Stimulated activated CD4-positive, alpha-beta T cell treated with anti-CD3 and anti-CD28 coated beads, Interleukin-1b, Interleukin-23, amount 100 ng/mL, for 24 hours (primary cell): ENCODE measurements around the gene TOMM20.
A peak's percentile ranks its signal among the peaks of the same experiment; 100 is the strongest.
"Not testable (repeated sequence)": the region's sequence is repeated elsewhere in the genome, so short reads cannot be mapped to it uniquely, and the experiment has no call there.

Experiments used
- DNase-seq, 4 experiments: peaks; one replicate each; pipeline ENCODE4 v3.0.0-alpha.2; 2020; ENCODE audit warnings: low read depth in 4 of 4, low spot score in 1 of 4

Gene TOMM20

GRCh38 chr1:235079443-235080296 is 49.0 kb downstream of the TOMM20 start:
- peak in 1 of 4 experiments; percentile 30 for DNase-seq

GRCh38 chr1:235078480-235079381 is 49.9 kb downstream of the TOMM20 start:
- no peak for DNase-seq

DNA sequence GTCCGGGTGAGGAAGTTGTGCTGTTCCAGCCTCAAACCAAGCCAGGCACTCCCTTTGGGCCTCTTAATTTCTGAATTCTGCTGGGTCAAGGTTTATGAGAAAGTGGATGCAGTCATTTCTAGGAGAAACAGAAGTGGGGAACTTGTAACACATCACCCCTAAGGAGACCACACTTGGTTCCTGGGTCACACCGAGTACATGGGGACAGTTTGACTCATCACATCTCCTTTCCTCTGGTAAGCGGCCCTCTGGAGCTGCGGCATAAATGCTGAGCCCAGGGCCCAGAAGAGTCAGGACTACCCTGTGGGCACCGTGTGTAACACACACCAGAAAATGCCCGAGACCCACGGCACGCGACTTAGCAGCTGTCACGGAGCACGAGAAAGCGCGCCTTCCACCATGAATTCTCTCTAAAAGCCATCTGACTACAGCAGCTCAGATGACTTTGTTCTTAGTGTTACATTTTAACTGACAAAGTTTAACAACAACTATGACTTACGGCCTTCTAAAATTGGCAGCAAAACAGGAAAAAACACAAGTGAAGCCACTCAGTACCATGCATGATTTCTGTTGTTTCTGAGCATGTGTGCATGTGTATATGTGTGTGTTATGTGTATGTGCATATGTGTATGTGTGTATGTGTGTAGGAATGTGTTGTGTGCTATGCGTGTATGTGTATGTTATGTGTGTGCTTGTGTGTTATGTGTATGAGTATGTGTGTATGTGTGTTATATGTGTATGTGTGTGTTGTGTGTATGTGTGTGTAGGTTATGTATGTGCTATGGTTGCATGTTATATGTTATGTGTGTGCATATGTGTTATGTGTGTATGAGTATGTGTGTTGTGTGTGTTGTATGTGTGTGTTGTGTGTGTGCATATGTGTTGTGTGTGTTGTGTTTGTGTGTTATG is 50.8 kb downstream of the TOMM20 start:
- DNase-seq = peak in 1 of 4 experiments; percentile 32

- DNase-seq = no peak
Measured at GRCh38 chr1:235077163-235077540, 51.5 kb downstream of the TOMM20 start.

DNA sequence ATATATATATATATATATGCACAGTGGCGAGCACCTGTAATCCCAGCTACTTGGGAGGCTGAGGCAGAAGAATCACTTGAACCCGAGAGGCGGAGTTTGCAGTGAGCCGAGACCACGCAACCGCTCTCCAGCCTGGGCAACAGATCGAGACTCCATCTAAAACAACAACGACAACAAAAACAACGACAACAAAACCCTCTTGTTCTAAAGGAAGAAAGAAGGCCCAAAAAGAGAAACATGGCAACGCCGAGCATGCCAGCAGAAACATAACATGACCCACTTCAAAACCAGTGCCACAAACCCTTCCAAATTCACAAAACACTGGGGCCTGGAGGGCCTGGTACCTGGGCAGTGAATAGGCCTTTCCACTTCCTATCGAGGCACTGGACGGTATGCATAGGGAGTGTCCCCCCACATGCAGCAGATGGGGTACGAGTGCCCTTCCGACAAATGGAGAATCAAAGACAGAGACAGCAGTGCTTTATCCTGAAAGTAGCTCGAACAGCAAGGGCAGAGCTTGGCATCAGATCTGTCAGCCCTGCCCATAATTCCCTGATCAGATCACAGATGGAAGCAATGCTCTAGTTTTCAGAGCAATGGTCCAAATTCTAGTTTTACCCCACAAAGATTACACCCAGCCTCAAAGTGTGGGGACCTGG is 52.0 kb downstream of the TOMM20 start:
- no peak for DNase-seq

DNA sequence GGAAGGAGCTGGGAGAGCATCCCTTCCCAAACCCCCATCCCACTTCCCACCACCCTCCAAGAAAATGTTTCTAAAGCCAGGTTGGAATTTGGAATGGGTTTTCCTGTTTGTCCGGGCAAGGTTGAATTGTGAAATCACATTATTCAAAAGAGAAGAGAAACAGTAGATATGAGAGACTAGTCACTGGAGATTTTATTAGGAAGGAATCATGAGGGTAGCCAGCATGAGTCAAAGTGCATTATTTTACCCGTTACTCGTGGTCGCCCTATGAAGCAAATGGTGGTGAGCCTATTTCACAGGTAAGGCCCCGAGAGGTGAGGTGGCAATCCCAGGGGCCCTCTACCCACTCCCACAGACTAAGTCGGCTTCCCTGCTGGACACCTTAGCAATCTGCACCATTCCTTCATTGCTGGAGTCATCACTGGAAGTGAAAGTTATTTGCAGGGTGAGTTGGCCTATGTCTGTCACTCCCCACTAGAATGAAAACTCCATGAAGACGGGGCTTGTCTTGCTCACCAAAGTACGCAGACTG is 52.8 kb downstream of the TOMM20 start:
- DNase-seq = peak in 1 of 4 experiments; percentile 42

DNA sequence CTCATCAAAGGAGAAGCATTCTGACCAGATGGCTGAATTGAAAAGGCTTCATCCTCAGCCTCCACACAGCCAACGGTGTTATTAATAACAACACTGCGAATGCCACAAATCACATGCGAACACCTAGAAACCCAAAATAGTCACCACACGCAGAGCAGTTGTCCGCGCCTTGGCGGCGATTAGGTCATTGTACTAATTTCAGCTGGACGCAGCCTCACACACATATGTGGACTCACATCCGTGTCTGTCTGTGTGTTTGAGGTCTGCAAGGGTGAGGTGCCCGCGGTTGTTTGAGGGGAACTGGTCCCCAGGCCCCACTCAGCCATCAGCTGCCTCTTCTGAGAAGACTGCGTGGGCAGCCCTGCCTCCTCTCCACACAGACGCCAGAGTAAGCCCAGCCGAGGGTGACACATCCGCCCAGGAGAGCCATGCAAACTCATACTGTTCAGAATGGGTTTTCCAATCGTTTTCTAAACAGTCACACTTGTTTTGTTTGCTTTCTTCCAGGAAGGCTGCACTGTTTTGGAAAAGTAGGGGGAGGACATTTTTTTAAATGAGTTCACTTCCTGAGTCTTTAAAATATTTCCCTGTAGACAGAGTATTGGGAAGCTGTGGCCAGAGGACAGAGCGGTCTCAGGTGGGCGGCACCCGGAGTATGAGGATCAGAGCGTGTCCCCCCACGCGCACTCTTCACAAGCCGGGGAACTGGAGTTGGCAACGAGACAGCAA is 53.4 kb downstream of the TOMM20 start:
- DNase-seq = peak; percentile 35 to 78 (median 52)

GRCh38 chr1:235074523-235075047 is 54.1 kb downstream of the TOMM20 start:
- DNase-seq = peak; percentile 33 to 45 (median 38)

DNA sequence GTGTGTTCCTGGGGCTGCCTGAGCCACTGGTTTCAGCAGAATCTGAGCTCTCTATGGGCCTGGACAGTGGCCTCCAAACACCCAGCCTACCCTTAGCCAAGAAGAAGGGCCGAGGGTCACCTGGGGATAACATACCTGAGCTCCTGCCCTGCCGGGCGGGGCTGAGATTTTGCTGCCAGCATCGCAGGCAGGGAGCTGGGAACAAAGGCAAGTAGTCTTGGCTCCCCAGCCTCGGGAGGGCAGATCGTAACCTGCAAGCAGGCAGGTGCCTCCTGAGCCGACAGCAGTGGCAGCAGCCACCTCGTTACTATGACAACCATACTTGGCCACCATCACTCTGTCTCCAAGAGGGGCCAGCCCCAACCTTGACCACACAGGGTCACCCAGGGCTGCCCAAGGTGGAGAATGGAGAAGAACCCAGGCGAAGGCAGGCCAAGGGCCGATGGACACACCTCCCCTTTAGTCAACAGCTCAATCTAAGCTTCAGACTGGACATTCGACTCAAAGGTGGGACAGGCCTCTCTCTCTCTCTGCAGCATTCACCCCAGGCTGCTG is 54.6 kb downstream of the TOMM20 start:
- no peak for DNase-seq

GRCh38 chr1:235073331-235073967 is 55.2 kb downstream of the TOMM20 start:
- no peak for DNase-seq

GRCh38 chr1:235072577-235072976 is 56.1 kb downstream of the TOMM20 start:
- not testable (repeated sequence) for DNase-seq

DNA sequence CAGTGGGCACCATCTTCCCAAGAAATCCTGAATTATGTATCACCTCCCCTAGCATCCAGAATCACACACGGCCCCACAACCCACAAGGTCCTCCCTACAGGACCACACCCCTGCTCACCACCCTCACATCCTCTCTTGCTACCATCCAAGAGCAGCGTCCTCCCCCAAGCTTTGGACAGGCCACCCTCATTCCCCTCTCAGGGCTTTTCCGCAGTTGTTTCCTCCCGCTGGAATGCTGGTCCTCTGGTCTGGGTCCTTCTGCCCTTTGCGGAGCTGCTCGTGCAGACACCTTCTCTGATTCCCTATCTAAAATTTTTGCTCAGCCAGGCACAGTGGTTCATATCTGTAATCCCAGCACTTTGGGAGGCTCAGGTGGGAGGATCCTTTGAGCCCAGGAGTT is 56.5 kb downstream of the TOMM20 start:
- DNase-seq = no peak

DNA sequence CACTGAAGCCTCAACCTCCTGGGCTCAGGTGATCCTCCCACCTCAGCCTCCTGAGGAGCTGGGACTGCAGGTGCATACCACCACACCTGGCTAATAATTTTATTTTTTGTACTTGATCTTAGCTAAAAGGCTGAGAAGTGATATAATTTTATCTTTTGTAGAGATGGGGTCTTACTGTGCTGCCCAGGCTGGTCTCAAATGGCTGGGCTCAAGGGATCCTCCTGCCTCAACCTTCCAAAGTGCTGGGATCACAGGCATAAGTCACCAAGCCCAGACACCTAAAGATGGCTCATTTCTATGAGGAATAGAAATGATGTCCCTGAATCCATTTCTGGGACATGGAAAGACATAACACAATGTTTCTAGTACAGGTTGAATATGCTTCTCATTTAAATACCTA is 57.8 kb downstream of the TOMM20 start:
- DNase-seq = no peak

DNA sequence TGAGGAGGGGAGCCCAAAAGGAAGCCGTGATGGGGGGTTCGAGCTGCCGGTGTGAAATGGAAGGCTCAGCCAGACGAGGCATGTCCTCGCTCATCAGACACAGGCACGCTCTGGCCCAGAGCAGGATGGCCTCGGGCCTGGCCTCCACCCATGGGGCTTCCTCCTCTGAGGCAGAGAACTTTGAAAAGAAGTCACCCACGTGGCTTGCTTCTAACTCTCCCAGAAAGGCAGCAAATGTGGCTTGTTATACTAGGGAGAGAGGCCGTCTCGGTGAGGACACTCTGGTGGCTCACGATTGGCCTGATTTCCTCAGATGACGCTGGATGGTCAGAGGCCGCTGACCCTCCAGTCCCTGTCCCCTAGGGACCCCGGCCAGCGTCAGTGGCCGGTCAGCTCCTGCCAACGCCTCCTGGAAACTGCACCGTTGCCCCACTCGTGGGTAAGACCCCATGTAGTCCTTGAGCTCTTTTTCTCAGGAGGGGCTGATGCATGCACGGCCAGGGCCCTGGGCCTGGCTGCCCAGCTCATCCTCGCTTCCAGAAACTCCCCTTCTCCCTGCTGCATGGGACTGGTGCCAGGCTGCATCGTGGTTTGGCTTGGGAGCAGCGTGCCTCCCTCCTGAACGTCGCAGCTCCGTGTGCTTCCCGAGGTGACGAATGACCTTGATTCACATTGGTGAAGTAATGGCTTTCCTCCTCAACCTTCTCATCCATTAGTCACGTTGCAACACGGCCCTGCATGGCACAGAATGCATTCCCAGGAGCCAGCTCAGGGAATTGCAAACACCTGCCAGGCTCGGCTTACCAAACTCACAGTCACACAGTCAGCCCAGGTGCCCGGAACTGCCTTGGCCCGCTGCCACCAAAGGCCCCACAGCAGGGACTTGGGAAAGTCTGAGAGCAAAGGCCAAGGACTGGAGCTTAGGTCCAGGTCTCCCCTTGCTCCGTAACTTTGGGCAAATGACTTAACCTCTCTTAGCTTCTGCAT is 58.8 kb downstream of the TOMM20 start:
- DNase-seq = no peak

GRCh38 chr1:235069176-235069575 is 59.5 kb downstream of the TOMM20 start:
- DNase-seq = no peak

GRCh38 chr1:235068158-235069121 is 60.2 kb downstream of the TOMM20 start:
- no peak for DNase-seq
